Measurements from ENCODE around the gene SLC25A29.
"Not testable (repeated sequence)": the region's sequence is repeated elsewhere in the genome, so short reads cannot be mapped to it uniquely, and the experiment has no call there.

Gene SLC25A29

GRCh38 chr14:100314724-100315123, 8.5 kb upstream of the SLC25A29 start:
- DNase-seq (ENCODE audit: low read depth), result no peak
- no peak overlapping the region for H3K4me3 ChIP-seq (ENCODE audit: low read depth, low read length)

GRCh38 chr14:100313464-100314230, 7.4 kb upstream of the SLC25A29 start:
- H3K4me3 ChIP-seq (ENCODE audit: low read depth, low read length), result no peak overlapping the region
- DNase-seq (ENCODE audit: low read depth), result no peak

- no peak for DNase-seq (ENCODE audit: low read depth)
- no peak overlapping the region for H3K4me3 ChIP-seq (ENCODE audit: low read depth, low read length)
Observed at GRCh38 chr14:100312877-100313400, 6.7 kb upstream of the SLC25A29 start.

- not testable (repeated sequence) for H3K4me3 ChIP-seq (ENCODE audit: low read depth, low read length); DNase-seq (ENCODE audit: low read depth)
Observed at GRCh38 chr14:100312110-100312876, 6.0 kb upstream of the SLC25A29 start.

GRCh38 chr14:100309028-100309737, 2.9 kb upstream of the SLC25A29 start:
- DNase-seq (ENCODE audit: low read depth), result no peak

GRCh38 chr14:100308427-100308792, 2.2 kb upstream of the SLC25A29 start:
- not testable (repeated sequence) for DNase-seq (ENCODE audit: low read depth); H3K4me3 ChIP-seq (ENCODE audit: low read depth, low read length)

More at GRCh38 chr14:100309028-100309737, 2.9 kb upstream of the SLC25A29 start:
- no peak overlapping the region for H3K4me3 ChIP-seq (ENCODE audit: low read depth, low read length)

- no peak for DNase-seq (ENCODE audit: low read depth)
- peak overlapping the region; percentile 84 for H3K4me3 ChIP-seq (ENCODE audit: low read depth, low read length)
Observed at GRCh38 chr14:100307766-100308426, 1.7 kb upstream of the SLC25A29 start.

GRCh38 chr14:100306998-100307765, 938 bp upstream of the SLC25A29 start:
- DNase-seq (ENCODE audit: low read depth), result no peak
- H3K4me3 ChIP-seq (ENCODE audit: low read depth, low read length), result peak overlapping the region; percentile 84

- peak overlapping the region; percentile 84 for H3K4me3 ChIP-seq (ENCODE audit: low read depth, low read length)
- DNase-seq (ENCODE audit: low read depth), result no peak
Observed at GRCh38 chr14:100305324-100306100, 732 bp downstream of the SLC25A29 start.

GRCh38 chr14:100304825-100305323, 1.4 kb downstream of the SLC25A29 start:
- peak overlapping the region; percentile 84 for H3K4me3 ChIP-seq (ENCODE audit: low read depth, low read length)
- no peak for DNase-seq (ENCODE audit: low read depth)

- H3K4me3 ChIP-seq (ENCODE audit: low read depth, low read length), result no peak overlapping the region
- no peak for DNase-seq (ENCODE audit: low read depth)
Observed at GRCh38 chr14:100303925-100304324, 2.3 kb downstream of the SLC25A29 start.

GRCh38 chr14:100303179-100303578, 3.1 kb downstream of the SLC25A29 start:
- no peak overlapping the region for H3K4me3 ChIP-seq (ENCODE audit: low read depth, low read length)
- DNase-seq (ENCODE audit: low read depth), result no peak

- DNase-seq (ENCODE audit: low read depth), result no peak
- no peak overlapping the region for H3K4me3 ChIP-seq (ENCODE audit: low read depth, low read length)
Observed at GRCh38 chr14:100302616-100303015, 3.6 kb downstream of the SLC25A29 start.

- no peak for DNase-seq (ENCODE audit: low read depth)
- no peak overlapping the region for H3K4me3 ChIP-seq (ENCODE audit: low read depth, low read length)
Observed at GRCh38 chr14:100299238-100299560, 7.0 kb downstream of the SLC25A29 start.

- no peak overlapping the region for H3K4me3 ChIP-seq (ENCODE audit: low read depth, low read length)
- no peak for DNase-seq (ENCODE audit: low read depth)
Observed at GRCh38 chr14:100298551-100299237, 7.5 kb downstream of the SLC25A29 start.

- DNase-seq (ENCODE audit: low read depth), result peak; percentile 44
- no peak overlapping the region for H3K4me3 ChIP-seq (ENCODE audit: low read depth, low read length)
Observed at GRCh38 chr14:100297320-100298300, 8.6 kb downstream of the SLC25A29 start.
